H7 (cell line): ENCODE results near the gene FASN. TPM values are rescaled to one million over a fixed set of nuclear protein-coding genes. Genes with fewer than 3 reads are reported as not detected.
"Not testable (repeated sequence)": the region's sequence is repeated elsewhere in the genome, so short reads cannot be mapped to it uniquely, and the experiment has no call there.

Source experiments
- DNase-seq: peaks from one replicate; pipeline ENCODE4 v3.0.0; 2012
- H3K27me3 ChIP-seq: 2 replicates; pipeline ENCODE4 v1.6.0; 2011; ENCODE audit warnings: mild to moderate bottlenecking, low read length; ENCODE audit not compliant: control insufficient read depth, insufficient read depth
- H3K36me3 ChIP-seq: replicated peaks from 2 replicates; pipeline ENCODE4 v1.5.1; 2011; ENCODE audit warnings: low read length; ENCODE audit not compliant: control insufficient read depth, insufficient read depth
- H3K4me3 ChIP-seq: 2 replicates; pipeline ENCODE4 v1.5.1; 2011; ENCODE audit warnings: low read depth, mild to moderate bottlenecking, control low read depth, low read length, moderate library complexity; ENCODE audit not compliant: insufficient read depth
- total RNA-seq: library from RNA; depleted of rRNA; stranded (reverse); fragments of >200 nt; shearing (Covaris generic); gene quantifications from 2 replicates; pipeline ENCODE4 v1.2.3, GENCODE V29; 2014; rRNA removed

The FASN gene
- total RNA-seq, result 201 and 257 TPM in 2 replicates

- Histone ChIP-seq H3K4me3 (peak within 1 kb of the TSS; percentile 85), H3K36me3 (peaks cover 19% of the 10 kb centered on the region), H3K27me3 (no peaks in the 10 kb centered on the region)
- DNase-seq, result peak; percentile 100
These were observed at the start of gene FASN for GRCh38 chr17:82098169-82098938. Gene FASN (minus strand): TSS chr17:82098236. CDS start chr17:82096445, 1,791 bp downstream.

GRCh38 chr17:82146663-82147654 is 48.9 kb upstream of the FASN start:
- H3K27me3 ChIP-seq, result no peaks in the 10 kb centered on the region
- no peak overlapping the region for H3K4me3 ChIP-seq
- DNase-seq, result no peak
- no peaks in the 10 kb centered on the region for H3K36me3 ChIP-seq

- Histone ChIP-seq H3K36me3 (no peaks in the 10 kb centered on the region), H3K4me3 (no peak overlapping the region), H3K27me3 (no peaks in the 10 kb centered on the region)
- no peak for DNase-seq
These were observed 47.6 kb upstream of the FASN start for GRCh38 chr17:82145550-82146155.

GRCh38 chr17:82143333-82143732 is 45.3 kb upstream of the FASN start:
- no peaks in the 10 kb centered on the region for H3K36me3 ChIP-seq
- no peak for DNase-seq
- H3K4me3 ChIP-seq, result no peak overlapping the region
- no peaks in the 10 kb centered on the region for H3K27me3 ChIP-seq

- H3K4me3 ChIP-seq, DNase-seq, H3K27me3 ChIP-seq, H3K36me3 ChIP-seq: not testable (repeated sequence)
These were observed 41.9 kb upstream of the FASN start for GRCh38 chr17:82139961-82140360.

GRCh38 chr17:82138511-82138992 is 40.5 kb upstream of the FASN start:
- H3K4me3 ChIP-seq, result no peak overlapping the region
- no peak for DNase-seq
- H3K27me3 ChIP-seq, result no peaks in the 10 kb centered on the region
- H3K36me3 ChIP-seq, result no peaks in the 10 kb centered on the region

GRCh38 chr17:82134101-82134500 is 36.1 kb upstream of the FASN start:
- DNase-seq, result no peak
- Histone ChIP-seq H3K27me3 (no peaks in the 10 kb centered on the region), H3K36me3 (no peaks in the 10 kb centered on the region), H3K4me3 (no peak overlapping the region)

GRCh38 chr17:82133166-82133953 is 35.3 kb upstream of the FASN start:
- H3K36me3 ChIP-seq, H3K27me3 ChIP-seq, DNase-seq, H3K4me3 ChIP-seq: not testable (repeated sequence)

GRCh38 chr17:82129095-82129494 is 31.1 kb upstream of the FASN start:
- no peaks in the 10 kb centered on the region for H3K27me3 ChIP-seq
- H3K36me3 ChIP-seq, result no peaks in the 10 kb centered on the region
- DNase-seq, result peak; percentile 75
- H3K4me3 ChIP-seq, result no peak overlapping the region

GRCh38 chr17:82128287-82128686 is 30.3 kb upstream of the FASN start:
- Histone ChIP-seq H3K36me3 (no peaks in the 10 kb centered on the region), H3K4me3 (no peak overlapping the region), H3K27me3 (no peaks in the 10 kb centered on the region)
- peak; percentile 65 for DNase-seq

- Histone ChIP-seq H3K27me3 (no peaks in the 10 kb centered on the region), H3K36me3 (no peaks in the 10 kb centered on the region), H3K4me3 (no peak overlapping the region)
- no peak for DNase-seq
These were observed 29.7 kb upstream of the FASN start for GRCh38 chr17:82127704-82128103.

GRCh38 chr17:82127315-82127595 is 29.2 kb upstream of the FASN start:
- no peaks in the 10 kb centered on the region for H3K36me3 ChIP-seq
- DNase-seq, result no peak
- no peaks in the 10 kb centered on the region for H3K27me3 ChIP-seq
- no peak overlapping the region for H3K4me3 ChIP-seq

GRCh38 chr17:82126556-82127314 is 28.7 kb upstream of the FASN start:
- DNase-seq, result peak; percentile 45
- H3K27me3 ChIP-seq, result no peaks in the 10 kb centered on the region
- H3K4me3 ChIP-seq, result no peak overlapping the region
- H3K36me3 ChIP-seq, result no peaks in the 10 kb centered on the region
